Mucosa of stomach (tissue), 1 donor: Measurements from ENCODE around the gene CSRP2.

ENCODE experiments used
- H3K27me3 ChIP-seq: one replicate; pipeline ENCODE4 v1.7.0; 2013; ENCODE audit warnings: mild to moderate bottlenecking, low read length; ENCODE audit not compliant: control insufficient read depth, insufficient read depth
- H3K36me3 ChIP-seq: one replicate; pipeline ENCODE4 v1.7.0; 2013; ENCODE audit warnings: low read length; ENCODE audit not compliant: control insufficient read depth, insufficient read depth
- H3K4me1 ChIP-seq: one replicate; pipeline ENCODE4 v1.7.0; 2013; ENCODE audit warnings: mild to moderate bottlenecking, low read length; ENCODE audit not compliant: control insufficient read depth, insufficient read depth
- H3K4me3 ChIP-seq: one replicate; pipeline ENCODE4 v1.7.0; 2013; ENCODE audit warnings: low read length
- H3K9ac ChIP-seq: one replicate; pipeline ENCODE4 v1.7.0; 2013; ENCODE audit warnings: mild to moderate bottlenecking, low read length, moderate library complexity
- H3K9me3 ChIP-seq: one replicate; pipeline ENCODE4 v1.7.0; 2013; ENCODE audit warnings: mild to moderate bottlenecking, low read length, moderate library complexity; ENCODE audit not compliant: control insufficient read depth
- donor health status: Pancreatic carcinoma.

The CSRP2 gene

GRCh38 chr12:76848132-76848531 lies 30.7 kb downstream of the CSRP2 start:
- Histone ChIP-seq H3K36me3 (no peaks in the 10 kb centered on the region), H3K9ac (no peak overlapping the region)

GRCh38 chr12:76847260-76847659 lies 31.6 kb downstream of the CSRP2 start:
- H3K27me3 ChIP-seq = no peaks in the 10 kb centered on the region
- no peak overlapping the region for H3K4me3 ChIP-seq
- no peaks in the 10 kb centered on the region for H3K4me1 ChIP-seq
- H3K36me3 ChIP-seq = no peaks in the 10 kb centered on the region
- H3K9me3 ChIP-seq = no peaks in the 10 kb centered on the region
- no peak overlapping the region for H3K9ac ChIP-seq

More at GRCh38 chr12:76848132-76848531, 30.7 kb downstream of the CSRP2 start:
- no peaks in the 10 kb centered on the region for H3K9me3 ChIP-seq
- H3K27me3 ChIP-seq = no peaks in the 10 kb centered on the region
- H3K4me1 ChIP-seq = no peaks in the 10 kb centered on the region
- H3K4me3 ChIP-seq = no peak overlapping the region

- H3K36me3 ChIP-seq = no peaks in the 10 kb centered on the region
- no peaks in the 10 kb centered on the region for H3K9me3 ChIP-seq
- H3K4me1 ChIP-seq = no peaks in the 10 kb centered on the region
- no peaks in the 10 kb centered on the region for H3K27me3 ChIP-seq
- no peak overlapping the region for H3K9ac ChIP-seq
- no peak overlapping the region for H3K4me3 ChIP-seq
Measured at GRCh38 chr12:76836633-76837032, 42.2 kb downstream of the CSRP2 start.

- Histone ChIP-seq H3K9ac (no peak overlapping the region), H3K27me3 (no peaks in the 10 kb centered on the region), H3K9me3 (no peaks in the 10 kb centered on the region), H3K36me3 (no peaks in the 10 kb centered on the region), H3K4me1 (no peaks in the 10 kb centered on the region), H3K4me3 (no peak overlapping the region)
Measured at GRCh38 chr12:76830436-76830835, 48.4 kb downstream of the CSRP2 start.

GRCh38 chr12:76820888-76821482 lies 57.8 kb downstream of the CSRP2 start:
- no peak overlapping the region for H3K9ac ChIP-seq
- no peaks in the 10 kb centered on the region for H3K9me3 ChIP-seq
- no peaks in the 10 kb centered on the region for H3K4me1 ChIP-seq
- H3K4me3 ChIP-seq = no peak overlapping the region
- no peaks in the 10 kb centered on the region for H3K27me3 ChIP-seq
- no peaks in the 10 kb centered on the region for H3K36me3 ChIP-seq

GRCh38 chr12:76813972-76814371 lies 64.8 kb downstream of the CSRP2 start:
- Histone ChIP-seq H3K4me1 (no peaks in the 10 kb centered on the region), H3K9me3 (no peaks in the 10 kb centered on the region), H3K36me3 (no peaks in the 10 kb centered on the region), H3K4me3 (no peak overlapping the region), H3K9ac (no peak overlapping the region), H3K27me3 (no peaks in the 10 kb centered on the region)

- Histone ChIP-seq H3K4me3 (no peak overlapping the region), H3K36me3 (no peaks in the 10 kb centered on the region), H3K4me1 (no peaks in the 10 kb centered on the region), H3K27me3 (no peaks in the 10 kb centered on the region), H3K9me3 (no peaks in the 10 kb centered on the region), H3K9ac (no peak overlapping the region)
Measured at GRCh38 chr12:76813265-76813664, 65.6 kb downstream of the CSRP2 start.

GRCh38 chr12:76811976-76812375 lies 66.8 kb downstream of the CSRP2 start:
- Histone ChIP-seq H3K9ac (no peak overlapping the region), H3K9me3 (no peaks in the 10 kb centered on the region), H3K27me3 (no peaks in the 10 kb centered on the region), H3K36me3 (no peaks in the 10 kb centered on the region), H3K4me1 (no peaks in the 10 kb centered on the region), H3K4me3 (no peak overlapping the region)

GRCh38 chr12:76810671-76811419 lies 68.0 kb downstream of the CSRP2 start:
- no peaks in the 10 kb centered on the region for H3K4me1 ChIP-seq
- no peak overlapping the region for H3K9ac ChIP-seq
- H3K4me3 ChIP-seq = no peak overlapping the region
- no peaks in the 10 kb centered on the region for H3K9me3 ChIP-seq
- peaks cover 3% of the 10 kb centered on the region for H3K36me3 ChIP-seq
- H3K27me3 ChIP-seq = no peaks in the 10 kb centered on the region
